HFF-Myc (cell line): Measurements from ENCODE around the gene SRPK3.

Experiments
- DNase-seq: peaks from one replicate; pipeline ENCODE4 v3.0.0-alpha.2; 2011; ENCODE audit warnings: low read depth; ENCODE audit errors: extremely low read depth
- H3K4me3 ChIP-seq: replicated peaks from 2 replicates; pipeline ENCODE4 v1.5.1; 2011; ENCODE audit warnings: low read depth, mild to moderate bottlenecking, control low read depth, low read length
- TF ChIP-seq, protein P1 (sequence below): IDR thresholded peaks from 2 replicates; pipeline ENCODE4 v1.5.1; 2012; ENCODE audit warnings: mild to moderate bottlenecking, low read depth, low read length, control low read depth; ENCODE audit errors: missing control alignments

SRPK3 gene, protein sequence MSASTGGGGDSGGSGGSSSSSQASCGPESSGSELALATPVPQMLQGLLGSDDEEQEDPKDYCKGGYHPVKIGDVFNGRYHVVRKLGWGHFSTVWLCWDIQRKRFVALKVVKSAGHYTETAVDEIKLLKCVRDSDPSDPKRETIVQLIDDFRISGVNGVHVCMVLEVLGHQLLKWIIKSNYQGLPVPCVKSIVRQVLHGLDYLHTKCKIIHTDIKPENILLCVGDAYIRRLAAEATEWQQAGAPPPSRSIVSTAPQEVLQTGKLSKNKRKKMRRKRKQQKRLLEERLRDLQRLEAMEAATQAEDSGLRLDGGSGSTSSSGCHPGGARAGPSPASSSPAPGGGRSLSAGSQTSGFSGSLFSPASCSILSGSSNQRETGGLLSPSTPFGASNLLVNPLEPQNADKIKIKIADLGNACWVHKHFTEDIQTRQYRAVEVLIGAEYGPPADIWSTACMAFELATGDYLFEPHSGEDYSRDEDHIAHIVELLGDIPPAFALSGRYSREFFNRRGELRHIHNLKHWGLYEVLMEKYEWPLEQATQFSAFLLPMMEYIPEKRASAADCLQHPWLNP

GRCh38 chrX:153780678-153781427 lies at the start of gene SRPK3:
SRPK3 (plus strand) TSS chrX:153781041; CDS start chrX:153781087, 46 bp downstream.
- H3K4me3 ChIP-seq = no peak within 1 kb of the TSS
- no peak for DNase-seq
- TF ChIP-seq, protein P1, sequence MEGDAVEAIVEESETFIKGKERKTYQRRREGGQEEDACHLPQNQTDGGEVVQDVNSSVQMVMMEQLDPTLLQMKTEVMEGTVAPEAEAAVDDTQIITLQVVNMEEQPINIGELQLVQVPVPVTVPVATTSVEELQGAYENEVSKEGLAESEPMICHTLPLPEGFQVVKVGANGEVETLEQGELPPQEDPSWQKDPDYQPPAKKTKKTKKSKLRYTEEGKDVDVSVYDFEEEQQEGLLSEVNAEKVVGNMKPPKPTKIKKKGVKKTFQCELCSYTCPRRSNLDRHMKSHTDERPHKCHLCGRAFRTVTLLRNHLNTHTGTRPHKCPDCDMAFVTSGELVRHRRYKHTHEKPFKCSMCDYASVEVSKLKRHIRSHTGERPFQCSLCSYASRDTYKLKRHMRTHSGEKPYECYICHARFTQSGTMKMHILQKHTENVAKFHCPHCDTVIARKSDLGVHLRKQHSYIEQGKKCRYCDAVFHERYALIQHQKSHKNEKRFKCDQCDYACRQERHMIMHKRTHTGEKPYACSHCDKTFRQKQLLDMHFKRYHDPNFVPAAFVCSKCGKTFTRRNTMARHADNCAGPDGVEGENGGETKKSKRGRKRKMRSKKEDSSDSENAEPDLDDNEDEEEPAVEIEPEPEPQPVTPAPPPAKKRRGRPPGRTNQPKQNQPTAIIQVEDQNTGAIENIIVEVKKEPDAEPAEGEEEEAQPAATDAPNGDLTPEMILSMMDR = no peak

DNA sequence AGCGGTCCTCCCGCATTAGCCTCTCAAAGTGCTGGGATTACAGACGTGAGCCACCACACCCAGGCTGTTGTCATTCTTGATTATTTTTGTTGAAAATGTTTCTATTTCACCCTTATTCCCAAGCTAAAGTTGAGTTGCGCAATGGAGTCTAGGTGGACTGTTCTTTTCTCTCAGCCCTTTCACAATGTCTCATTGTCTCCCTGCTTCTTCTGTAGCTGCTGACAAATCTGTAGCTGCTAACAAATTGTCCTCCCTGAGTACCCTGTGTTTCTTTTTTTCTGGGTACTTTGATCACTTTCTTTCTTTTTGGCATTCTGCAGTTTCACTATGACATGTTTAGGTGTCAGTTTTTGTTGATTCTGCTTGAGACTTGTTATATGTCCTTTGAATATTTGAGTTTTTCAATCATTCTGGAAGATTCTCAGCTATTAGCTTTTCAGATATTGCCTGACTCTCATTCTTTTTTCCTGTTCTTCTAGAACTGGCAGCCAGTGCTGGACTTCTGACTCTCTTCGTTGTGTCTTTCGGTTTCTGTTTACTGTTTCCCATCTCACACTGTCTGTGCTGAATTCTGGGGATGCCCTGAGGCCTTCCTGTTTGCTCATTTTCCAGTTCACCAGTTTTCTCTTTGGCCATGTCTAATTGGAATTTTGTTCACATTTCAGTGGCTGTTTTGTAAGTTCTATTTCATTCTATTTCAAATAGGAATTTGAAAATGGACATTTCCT lies 49.6 kb upstream of the SRPK3 start:
- no peak for DNase-seq
- TF ChIP-seq, protein P1 = no peak
- no peak overlapping the region for H3K4me3 ChIP-seq

DNA sequence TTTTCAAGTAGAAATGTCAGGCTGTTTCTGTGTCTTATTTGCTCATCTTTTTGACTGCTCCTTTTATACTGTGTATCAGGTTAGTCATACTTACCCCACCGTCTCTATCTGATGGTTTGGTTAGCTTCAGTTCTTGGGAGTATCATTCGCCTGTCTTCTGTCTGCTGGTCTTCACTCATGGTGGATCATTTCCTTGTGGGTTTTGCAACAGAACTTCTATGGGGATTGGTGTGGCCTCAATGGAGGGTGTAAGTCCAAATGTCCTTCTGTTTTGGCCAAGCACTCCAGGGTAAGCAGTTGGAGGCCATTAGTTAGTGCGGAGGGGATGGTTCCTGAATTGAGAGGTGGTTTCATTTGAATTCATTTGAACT lies 49.0 kb upstream of the SRPK3 start:
- H3K4me3 ChIP-seq = no peak overlapping the region
- TF ChIP-seq, protein P1 = no peak
- DNase-seq = no peak

DNA sequence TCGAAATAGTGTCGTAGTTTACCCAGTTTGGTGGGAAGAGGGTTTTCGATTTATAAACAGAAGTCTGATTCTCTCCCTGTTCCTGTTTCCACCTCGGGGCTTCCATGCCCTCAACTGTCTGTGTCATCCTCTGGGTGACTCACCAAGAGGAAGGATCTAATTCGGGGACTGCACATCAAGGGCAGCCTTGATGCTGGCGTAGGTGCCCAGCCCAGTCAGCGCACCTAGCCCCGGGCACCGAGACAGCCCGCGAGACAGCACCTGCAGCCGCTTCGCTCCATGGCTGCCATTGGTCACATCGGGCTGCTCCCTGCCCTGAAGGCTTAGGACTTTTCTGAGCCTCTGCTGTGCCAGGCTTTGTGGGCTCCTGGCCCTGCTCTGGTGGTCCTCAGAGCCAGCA lies 48.4 kb upstream of the SRPK3 start:
- no peak for DNase-seq
- TF ChIP-seq, protein P1 = no peak
- H3K4me3 ChIP-seq = no peak overlapping the region

DNA sequence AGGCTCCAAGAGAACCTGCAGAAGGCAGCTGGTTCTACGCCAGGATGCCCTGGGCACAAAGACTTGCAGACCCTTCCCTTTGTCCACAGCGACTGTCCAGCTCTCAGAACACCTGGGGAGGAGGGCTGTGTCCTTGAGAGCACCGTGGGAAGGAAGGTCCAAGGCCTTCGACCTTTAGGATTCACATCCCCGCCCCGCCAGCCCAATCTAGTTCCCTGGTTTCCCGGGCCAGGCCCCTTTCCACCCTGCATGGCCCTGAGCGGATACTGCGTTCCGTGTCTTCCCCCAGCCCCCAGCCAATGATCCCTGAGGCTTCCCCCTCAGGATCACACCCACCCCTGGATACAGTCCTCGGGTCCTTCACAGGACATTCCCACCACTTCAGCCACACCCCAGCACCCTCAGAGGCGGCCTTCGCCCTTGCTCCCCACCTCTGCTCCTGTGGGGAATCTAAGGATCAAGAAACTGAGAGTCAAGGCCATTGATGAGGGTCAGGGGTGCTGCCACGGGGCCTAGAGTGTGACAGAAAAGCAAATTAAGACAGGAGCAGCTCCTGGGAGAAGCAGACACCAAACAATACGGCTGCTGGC lies 47.1 kb upstream of the SRPK3 start:
- H3K4me3 ChIP-seq = no peak overlapping the region
- TF ChIP-seq, protein P1 = no peak
- DNase-seq = no peak

- no peak for DNase-seq
- no peak overlapping the region for H3K4me3 ChIP-seq
- TF ChIP-seq, protein P1 = no peak
Observed at GRCh38 chrX:153734871-153735270, 46.0 kb upstream of the SRPK3 start.
